Erythroblast (primary cell): ENCODE data around the gene PAPSS2.

Experiments used
- GATA1 ChIP-seq: IDR thresholded peaks from 2 replicates; pipeline ENCODE4 v1.6.1; 2011; ENCODE audit warnings: low read depth, mild to moderate bottlenecking, control low read depth, low read length, moderate library complexity
- POLR2A ChIP-seq: IDR thresholded peaks from 2 replicates; pipeline ENCODE4 v1.6.1; 2011; ENCODE audit warnings: mild to moderate bottlenecking, low read length

- TF ChIP-seq POLR2A, result no peak
- no peak for TF ChIP-seq GATA1
Measured at GRCh38 chr10:87642486-87642885, 17.2 kb upstream of the PAPSS2 start.
